GM19023 (cell line): ENCODE results near the gene KIF1B.
"Not testable (repeated sequence)": the region's sequence is repeated elsewhere in the genome, so short reads cannot be mapped to it uniquely, and the experiment has no call there.

Source experiments
- ATAC-seq: cut with Tn5 transposase; IDR thresholded peaks from one replicate; pipeline ENCODE4 v1.9.1; 2021; ENCODE audit warnings: mild to moderate bottlenecking, moderate library complexity; ENCODE audit not compliant: unreplicated experiment

Gene KIF1B

GRCh38 chr1:10421637-10422036 is 211.3 kb downstream of the KIF1B start:
- no peak for ATAC-seq

- no peak for ATAC-seq
Observed at GRCh38 chr1:10424034-10424433, 213.7 kb downstream of the KIF1B start.

- ATAC-seq, result no peak
Observed at GRCh38 chr1:10424651-10425050, 214.3 kb downstream of the KIF1B start.

GRCh38 chr1:10425826-10426534 is 215.6 kb downstream of the KIF1B start:
- not testable (repeated sequence) for ATAC-seq

GRCh38 chr1:10426535-10426848 is 216.1 kb downstream of the KIF1B start:
- not testable (repeated sequence) for ATAC-seq

- ATAC-seq, result no peak
Observed at GRCh38 chr1:10428984-10429383, 218.6 kb downstream of the KIF1B start.

- no peak for ATAC-seq
Observed at GRCh38 chr1:10429868-10430215, 219.5 kb downstream of the KIF1B start.

- ATAC-seq, result peak; percentile 88
Observed at GRCh38 chr1:10430216-10431069, 220.1 kb downstream of the KIF1B start, which contains the start of gene CENPS. Gene CENPS (plus strand): TSS chr1:10430433. CDS start chr1:10430518, 85 bp downstream.
